Measurements from ENCODE around the gene TOR1AIP1.

The TOR1AIP1 gene

DNA sequence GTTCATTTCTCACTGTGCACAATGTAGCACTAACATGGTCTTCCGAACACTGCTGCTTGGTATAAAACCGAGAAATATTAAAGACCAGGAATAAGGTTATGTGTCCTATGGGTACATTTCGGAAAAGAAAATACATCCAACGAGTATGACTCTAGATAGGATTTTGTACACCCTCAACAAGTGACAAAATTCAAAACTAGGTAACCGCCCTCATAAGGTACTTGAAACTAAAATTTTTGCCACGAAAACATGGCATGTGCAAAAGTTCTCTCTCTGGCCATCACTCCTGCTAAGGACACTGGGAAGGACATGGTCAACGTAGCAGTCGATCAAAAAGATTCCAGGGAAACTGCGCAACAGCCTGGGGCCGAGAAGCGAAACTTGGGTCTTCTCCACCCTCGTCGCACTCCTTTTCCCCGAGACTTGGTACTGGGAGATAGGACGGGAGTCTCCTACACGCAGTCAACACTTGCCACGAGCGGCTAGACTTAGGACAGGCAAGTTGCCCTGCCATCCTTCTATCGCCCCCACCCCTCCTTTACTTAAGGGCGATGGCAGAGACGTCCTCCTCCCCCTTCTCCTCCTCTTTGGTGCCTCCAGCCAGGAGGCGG lies 338 bp upstream of the TOR1AIP1 start:
- DNase-seq (ENCODE audit: low read depth): peak; percentile 76

- no peak for DNase-seq (ENCODE audit: low read depth)
Observed at GRCh38 chr1:179883040-179883744, 1.1 kb downstream of the TOR1AIP1 start.

DNA sequence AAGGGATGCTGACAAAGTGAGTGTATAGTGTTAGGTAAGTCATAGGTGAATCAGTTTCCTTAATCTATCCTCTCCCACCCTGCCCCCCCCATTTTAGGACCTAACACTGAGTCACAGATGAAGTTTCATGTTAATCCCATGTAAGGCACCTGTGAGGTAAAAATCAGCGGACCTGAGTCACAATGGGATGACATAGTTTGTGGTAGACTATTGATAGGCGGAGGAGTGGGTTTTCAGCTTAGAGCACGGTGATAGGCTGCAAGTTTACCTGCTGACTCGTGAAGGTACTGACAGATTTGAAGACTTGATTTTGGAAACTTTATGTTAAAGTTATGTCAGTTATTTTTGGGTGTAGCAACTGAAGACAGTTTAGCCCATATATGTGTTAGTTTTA lies 1.7 kb downstream of the TOR1AIP1 start:
- DNase-seq (ENCODE audit: low read depth): no peak

- DNase-seq (ENCODE audit: low read depth): no peak
Observed at GRCh38 chr1:179888071-179888470, 6.0 kb downstream of the TOR1AIP1 start.

DNA sequence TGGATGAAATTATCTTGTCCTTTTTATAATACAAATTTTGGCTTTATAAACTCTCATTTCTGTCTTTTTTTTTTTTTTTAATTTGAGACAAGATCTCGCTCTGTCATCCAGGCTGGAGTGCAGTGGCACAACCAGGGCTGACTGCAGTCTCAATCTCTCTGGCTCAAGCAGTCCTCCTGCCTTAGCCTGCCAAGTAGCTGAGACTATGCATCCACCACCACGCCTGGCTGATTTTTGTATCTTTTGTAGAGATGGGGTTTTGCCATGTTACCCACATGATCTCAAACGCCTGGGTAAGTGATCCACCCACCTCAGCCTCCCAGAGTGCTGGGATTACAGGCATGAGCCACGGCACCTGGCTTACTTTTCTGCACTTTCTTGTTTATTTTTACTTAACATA lies 7.5 kb downstream of the TOR1AIP1 start:
- no peak for DNase-seq (ENCODE audit: low read depth)

- no peak for DNase-seq (ENCODE audit: low read depth)
Observed at GRCh38 chr1:179910934-179911333, 28.8 kb downstream of the TOR1AIP1 start.

DNA sequence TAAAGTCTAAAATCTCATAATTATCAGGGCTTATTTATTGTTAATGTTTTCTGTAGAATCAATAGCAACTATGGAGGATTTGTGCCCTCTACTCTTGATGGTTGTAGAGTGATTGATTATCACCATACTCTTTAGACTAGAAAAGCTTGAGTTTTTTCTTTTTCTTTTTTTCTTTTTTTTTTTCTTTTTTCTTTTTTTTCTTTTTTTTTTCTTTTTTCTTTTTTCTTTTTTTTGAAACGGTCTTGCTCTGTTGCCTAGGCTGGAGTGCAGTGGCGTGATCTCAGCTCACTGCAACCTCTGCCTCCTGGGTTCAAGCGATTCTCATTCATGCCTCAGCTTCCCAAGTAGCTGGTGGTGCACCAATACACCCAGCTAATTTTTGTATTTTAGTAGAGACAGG lies 29.7 kb downstream of the TOR1AIP1 start:
- no peak for DNase-seq (ENCODE audit: low read depth)

DNA sequence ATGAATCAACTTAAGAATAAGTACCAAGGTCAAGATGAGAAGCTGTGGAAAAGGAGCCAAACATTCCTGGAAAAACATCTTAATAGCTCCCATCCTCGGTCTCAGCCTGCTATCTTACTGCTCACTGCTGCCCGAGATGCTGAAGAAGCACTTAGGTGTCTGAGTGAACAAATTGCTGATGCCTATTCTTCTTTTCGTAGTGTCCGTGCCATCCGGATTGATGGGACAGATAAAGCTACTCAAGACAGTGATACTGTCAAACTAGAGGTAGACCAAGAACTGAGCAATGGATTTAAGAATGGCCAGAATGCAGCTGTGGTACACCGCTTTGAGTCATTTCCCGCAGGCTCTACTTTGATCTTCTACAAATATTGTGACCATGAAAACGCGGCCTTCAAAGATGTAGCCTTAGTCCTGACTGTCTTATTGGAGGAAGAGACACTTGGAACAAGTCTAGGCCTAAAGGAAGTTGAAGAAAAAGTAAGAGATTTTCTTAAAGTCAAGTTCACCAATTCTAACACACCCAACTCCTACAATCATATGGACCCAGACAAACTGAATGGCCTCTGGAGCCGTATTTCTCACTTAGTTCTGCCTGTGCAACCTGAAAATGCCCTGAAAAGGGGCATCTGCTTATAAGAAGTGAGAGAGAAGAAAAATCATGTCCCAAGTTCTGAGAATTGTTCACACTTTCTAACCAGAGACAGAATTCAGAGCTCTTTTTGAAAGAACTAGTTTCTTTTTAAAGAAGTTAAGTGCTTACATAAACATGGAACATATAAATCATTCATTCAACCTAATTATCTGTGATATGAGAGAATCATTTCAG lies 35.7 kb downstream of the TOR1AIP1 start:
- DNase-seq (ENCODE audit: low read depth): no peak

- no peak for DNase-seq (ENCODE audit: low read depth)
Observed at GRCh38 chr1:179921472-179921871, 39.4 kb downstream of the TOR1AIP1 start.

GRCh38 chr1:179921981-179922872 lies 40.1 kb downstream of the TOR1AIP1 start:
- DNase-seq (ENCODE audit: low read depth): no peak

GRCh38 chr1:179923029-179923428 lies 40.9 kb downstream of the TOR1AIP1 start:
- DNase-seq (ENCODE audit: low read depth): no peak

GRCh38 chr1:179924268-179924667 lies 42.2 kb downstream of the TOR1AIP1 start:
- DNase-seq (ENCODE audit: low read depth): no peak

- no peak for DNase-seq (ENCODE audit: low read depth)
Observed at GRCh38 chr1:179925302-179925701, 43.2 kb downstream of the TOR1AIP1 start.

- DNase-seq (ENCODE audit: low read depth): peak; percentile 78
Observed at GRCh38 chr1:179925922-179926849, 44.1 kb downstream of the TOR1AIP1 start.

DNA sequence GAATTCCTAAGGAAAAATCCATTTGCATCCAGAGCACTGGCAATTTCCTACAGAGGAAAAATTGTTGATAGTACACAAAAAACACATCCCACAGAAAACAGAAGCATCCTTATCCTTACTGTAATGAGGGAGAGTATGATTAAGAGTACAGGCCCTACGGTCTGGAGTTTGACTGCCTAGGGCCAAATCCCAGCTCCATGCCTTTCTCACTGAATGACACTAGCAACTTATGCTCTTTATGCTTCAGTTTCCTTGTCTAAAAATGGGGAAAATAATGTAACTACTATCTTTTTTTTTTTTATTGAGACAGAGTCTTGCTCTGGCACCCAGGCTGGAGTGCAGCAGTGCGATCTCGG lies 44.7 kb downstream of the TOR1AIP1 start:
- DNase-seq (ENCODE audit: low read depth): no peak

GRCh38 chr1:179929955-179930798 lies 48.1 kb downstream of the TOR1AIP1 start:
- DNase-seq (ENCODE audit: low read depth): no peak

DNA sequence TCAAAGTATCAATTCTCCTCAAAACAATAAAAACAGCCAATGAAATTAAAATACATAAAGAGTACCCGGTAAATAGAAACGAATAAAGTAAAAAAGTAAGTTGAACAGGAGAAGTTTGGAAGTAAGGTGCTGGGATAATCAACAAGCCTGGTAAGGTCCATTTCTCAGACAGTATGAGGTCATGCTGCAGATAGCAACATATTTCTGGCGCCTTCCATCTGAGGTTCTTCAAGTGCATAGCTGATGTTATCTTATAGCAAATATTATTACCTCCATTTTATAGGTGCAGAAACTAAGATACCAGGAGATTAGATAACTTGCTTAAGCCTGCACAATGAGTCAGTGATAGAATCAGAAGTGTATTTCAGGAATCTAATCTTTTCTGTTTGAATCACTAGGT lies 48.8 kb downstream of the TOR1AIP1 start:
- DNase-seq (ENCODE audit: low read depth): no peak

- no peak for DNase-seq (ENCODE audit: low read depth)
Observed at GRCh38 chr1:179933219-179933618, 51.1 kb downstream of the TOR1AIP1 start.

DNA sequence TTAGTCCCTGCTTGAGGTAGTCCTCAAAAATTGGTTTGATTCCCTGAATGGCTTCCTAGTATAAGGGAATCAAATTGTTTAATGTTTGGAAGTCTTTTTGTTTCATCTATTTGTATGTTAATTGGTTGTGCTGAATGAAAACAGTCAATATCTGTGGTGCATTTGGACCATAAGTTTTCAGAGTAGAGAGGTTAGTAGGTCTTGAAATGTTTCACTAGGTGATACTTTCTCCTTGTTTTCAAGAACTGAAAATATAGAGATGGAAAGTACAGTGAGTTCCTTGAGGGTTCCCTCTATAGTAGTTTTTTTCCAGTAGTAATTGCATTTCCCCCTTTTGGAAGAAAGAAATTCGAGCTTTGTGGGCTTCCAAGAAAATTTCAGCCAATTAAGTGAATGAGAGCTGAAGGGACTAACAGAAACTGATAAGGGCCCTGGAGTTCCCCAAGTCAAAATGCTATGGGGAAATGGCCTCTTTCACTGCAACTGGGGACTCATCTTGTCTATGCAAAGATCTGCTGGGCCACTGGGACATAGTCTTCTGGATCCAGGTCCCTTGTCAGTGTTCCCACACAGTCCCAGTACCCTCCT lies 53.9 kb downstream of the TOR1AIP1 start:
- no peak for DNase-seq (ENCODE audit: low read depth)

Measured in HS-5 (cell line).